Measurements from ENCODE around the gene OBP2A.
A peak's percentile ranks its signal among the peaks of the same experiment; 100 is the strongest.
"Not testable (repeated sequence)": the region's sequence is repeated elsewhere in the genome, so short reads cannot be mapped to it uniquely, and the experiment has no call there.

OBP2A gene

GRCh38 chr9:135545646-135546176 lies at the start of gene OBP2A:
TSS of gene OBP2A (plus strand) at chr9:135546126. CDS start at chr9:135546181, 55 bp downstream.
- DNase-seq (ENCODE audit: low read depth in 2 of 2) = not testable (repeated sequence)

DNA sequence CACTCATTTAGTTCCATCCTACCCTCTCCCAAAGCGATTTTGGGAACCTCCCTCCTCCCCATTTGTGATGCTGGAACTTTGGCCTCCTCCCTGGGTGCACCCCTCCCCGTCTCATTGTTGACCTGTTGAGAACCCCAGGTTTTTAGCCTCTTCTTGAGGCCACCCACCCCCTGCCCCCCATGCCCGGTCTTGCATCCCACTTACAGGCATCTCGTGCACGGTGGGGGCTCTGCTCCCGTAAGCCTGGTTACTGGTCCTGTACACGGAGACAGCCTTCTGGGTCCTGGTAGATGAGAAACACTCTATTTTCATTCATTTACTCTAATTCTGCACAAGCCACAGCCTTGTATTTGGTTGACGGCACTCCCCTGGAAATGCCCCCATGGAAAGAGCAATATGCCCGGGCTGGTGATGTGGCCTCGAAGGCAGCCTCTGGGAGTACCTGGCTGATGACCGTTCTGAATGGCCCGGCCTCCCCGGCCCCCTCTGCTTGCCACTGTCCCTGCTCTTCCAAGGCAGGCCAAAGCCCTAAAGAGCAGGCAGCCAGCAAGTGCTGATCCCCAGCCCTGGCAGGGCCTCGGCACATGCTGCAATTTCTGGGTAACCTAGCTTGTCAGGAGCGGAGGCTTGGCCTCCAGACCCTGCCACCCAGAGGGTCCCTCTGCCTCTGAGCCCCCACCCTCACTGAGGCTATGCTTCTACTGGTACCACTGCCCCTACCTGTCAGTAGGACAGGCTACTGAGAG lies 47.4 kb upstream of the OBP2A start:
- DNase-seq (ENCODE audit: low read depth in 2 of 2) = no peak

- peak; percentile 75 to 80 for DNase-seq (ENCODE audit: low read depth in 2 of 2)
These were observed 46.4 kb upstream of the OBP2A start for GRCh38 chr9:135499326-135500070.

DNA sequence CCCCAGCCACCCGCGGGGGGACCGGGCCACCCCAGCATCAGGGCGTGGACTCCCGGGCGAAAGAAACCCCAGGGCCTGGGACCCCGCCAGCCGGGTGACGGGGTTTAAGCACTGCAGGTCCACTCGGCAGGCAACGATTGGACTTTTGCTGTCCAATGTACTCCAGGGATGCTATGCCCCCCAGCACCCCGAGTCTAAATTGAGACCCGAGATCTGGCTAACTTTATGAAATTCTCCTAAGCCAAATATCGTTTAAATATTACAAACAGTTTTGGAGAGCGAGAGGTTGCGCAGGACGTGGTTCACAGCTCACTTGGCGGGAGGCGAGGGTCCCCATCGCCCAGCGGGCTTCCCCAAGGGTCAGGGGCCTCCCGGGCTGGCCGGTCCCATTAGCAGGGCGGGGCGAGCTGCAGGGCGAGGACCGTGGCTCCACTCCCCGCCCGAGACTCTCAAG lies 45.8 kb upstream of the OBP2A start:
- DNase-seq (ENCODE audit: low read depth in 2 of 2) = no peak

- peak; percentile 63 to 66 for DNase-seq (ENCODE audit: low read depth in 2 of 2)
These were observed 45.2 kb upstream of the OBP2A start, which contains the start of gene MRPS2 for GRCh38 chr9:135500525-135501260. TSS of gene MRPS2 (plus strand) at chr9:135500682. CDS start at chr9:135500711, 29 bp downstream.

GRCh38 chr9:135501261-135502167 lies 44.4 kb upstream of the OBP2A start:
- DNase-seq (ENCODE audit: low read depth in 2 of 2) = no peak

DNA sequence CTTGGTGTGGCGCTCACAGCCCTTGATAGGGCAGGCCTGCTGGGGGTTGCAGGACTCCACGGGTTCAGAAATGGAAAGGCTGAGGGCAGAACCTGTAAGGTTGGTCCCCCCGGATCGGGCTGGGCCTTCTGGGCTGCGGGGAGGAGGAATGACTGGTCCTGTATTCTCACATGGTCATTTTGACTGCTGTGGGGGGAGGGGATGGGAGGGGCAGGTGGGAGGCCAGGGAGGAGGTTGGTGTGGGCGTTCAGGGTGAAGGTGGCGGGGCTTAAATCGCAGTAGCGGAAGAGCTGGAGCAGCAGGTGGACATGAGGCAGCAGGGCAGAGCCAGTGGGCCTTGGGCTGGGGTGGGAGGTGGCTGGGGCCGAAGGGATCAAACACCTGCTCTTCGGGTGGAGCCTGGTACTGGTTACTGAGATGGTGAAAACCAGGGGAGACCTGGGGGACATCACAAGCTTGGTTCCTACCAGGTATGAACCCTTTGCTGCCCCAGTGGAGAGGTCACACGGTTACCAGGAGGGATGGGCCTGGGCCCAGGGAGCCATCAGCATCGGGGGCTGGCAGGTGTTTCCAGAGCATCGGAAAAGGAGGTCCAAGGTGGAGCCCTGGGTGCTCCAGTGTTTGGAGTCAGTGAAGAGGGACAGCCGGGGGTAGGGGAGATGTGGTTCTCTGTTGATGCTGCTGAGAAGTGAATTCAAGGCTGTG lies 43.6 kb upstream of the OBP2A start:
- no peak for DNase-seq (ENCODE audit: low read depth in 2 of 2)

GRCh38 chr9:135502873-135503321 lies 43.0 kb upstream of the OBP2A start:
- no peak for DNase-seq (ENCODE audit: low read depth in 2 of 2)

GRCh38 chr9:135503371-135504261 lies 42.3 kb upstream of the OBP2A start:
- DNase-seq (ENCODE audit: low read depth in 2 of 2) = no peak

GRCh38 chr9:135504262-135505243 lies 41.4 kb upstream of the OBP2A start:
- DNase-seq (ENCODE audit: low read depth in 2 of 2) = peak in 1 of 2 donors; percentile 40

DNA sequence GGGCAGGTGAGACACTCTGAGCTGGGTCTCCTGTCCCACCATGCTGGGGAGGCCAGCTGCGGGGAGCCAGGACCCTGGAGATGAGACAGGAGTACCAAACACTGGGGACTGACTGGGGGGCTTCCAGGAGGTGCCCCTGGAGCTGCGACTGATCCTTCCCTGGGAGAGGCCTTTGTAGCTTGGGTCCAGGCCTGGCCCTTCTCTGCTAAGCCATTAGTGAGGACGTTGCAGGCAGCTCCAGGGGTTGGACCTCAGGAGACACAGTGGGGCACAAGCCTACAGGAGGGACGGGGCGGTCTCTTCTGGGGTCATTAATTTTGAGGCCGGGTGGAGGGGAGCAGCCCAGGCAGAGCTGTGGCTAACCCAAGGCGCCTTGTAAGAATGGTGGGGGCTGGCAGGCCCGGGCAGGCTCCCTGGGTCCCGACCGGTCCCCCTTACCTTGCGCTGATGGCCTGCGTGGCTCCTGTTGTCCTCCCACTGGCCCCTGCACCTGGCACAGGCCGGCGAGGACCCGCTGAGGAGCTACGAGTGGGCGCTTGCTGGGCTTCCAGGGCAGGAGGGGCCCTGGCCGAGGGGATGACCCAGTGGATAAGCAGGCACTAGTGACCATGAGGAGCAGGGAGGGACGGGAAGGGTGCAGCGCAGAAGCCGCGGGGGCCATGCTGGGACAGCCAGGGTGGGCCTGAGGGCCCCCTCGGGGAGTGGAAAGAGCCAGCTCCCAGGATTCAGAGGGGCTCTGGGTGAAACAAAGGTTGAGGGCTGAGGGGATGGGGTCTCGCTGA lies 40.3 kb upstream of the OBP2A start:
- no peak for DNase-seq (ENCODE audit: low read depth in 2 of 2)

DNA sequence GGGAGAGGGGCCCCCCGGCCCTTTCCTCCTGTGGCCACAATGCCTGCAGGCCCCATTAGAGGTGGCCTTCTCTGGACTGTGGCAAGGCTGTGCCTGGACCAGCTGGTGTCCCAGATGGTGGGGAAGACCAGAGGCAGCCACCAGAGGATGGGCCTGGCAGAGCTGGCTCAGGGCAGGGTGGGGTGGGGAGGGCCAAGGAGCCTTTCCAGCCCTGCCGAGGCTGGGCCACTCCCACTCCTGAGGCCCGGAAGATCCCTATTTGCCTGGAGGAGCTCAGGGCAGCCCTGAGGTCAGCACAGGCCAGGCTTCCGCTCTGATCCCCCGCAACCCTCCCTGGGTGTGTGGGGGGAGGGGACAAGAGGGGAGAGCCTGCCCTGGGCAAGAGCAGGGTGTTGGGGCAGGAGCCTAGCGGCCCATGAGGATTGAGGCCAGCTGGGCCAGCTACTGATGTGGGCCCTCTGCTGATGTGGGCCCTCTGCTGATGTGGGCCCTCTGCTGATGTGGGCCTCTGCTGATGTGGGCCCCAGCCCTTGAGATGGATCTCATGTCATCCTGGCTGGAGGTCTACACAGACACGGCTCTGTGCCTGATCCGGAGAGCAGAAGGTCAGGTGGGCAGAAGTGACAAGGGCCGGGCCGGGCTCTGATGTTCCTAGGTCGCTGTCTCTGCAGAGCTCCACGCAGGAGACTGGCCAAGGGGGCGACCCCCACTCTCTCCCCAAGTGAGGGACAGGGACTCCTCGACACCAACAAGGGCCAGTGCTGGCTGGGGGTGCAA lies 39.4 kb upstream of the OBP2A start:
- no peak for DNase-seq (ENCODE audit: low read depth in 2 of 2)

DNA sequence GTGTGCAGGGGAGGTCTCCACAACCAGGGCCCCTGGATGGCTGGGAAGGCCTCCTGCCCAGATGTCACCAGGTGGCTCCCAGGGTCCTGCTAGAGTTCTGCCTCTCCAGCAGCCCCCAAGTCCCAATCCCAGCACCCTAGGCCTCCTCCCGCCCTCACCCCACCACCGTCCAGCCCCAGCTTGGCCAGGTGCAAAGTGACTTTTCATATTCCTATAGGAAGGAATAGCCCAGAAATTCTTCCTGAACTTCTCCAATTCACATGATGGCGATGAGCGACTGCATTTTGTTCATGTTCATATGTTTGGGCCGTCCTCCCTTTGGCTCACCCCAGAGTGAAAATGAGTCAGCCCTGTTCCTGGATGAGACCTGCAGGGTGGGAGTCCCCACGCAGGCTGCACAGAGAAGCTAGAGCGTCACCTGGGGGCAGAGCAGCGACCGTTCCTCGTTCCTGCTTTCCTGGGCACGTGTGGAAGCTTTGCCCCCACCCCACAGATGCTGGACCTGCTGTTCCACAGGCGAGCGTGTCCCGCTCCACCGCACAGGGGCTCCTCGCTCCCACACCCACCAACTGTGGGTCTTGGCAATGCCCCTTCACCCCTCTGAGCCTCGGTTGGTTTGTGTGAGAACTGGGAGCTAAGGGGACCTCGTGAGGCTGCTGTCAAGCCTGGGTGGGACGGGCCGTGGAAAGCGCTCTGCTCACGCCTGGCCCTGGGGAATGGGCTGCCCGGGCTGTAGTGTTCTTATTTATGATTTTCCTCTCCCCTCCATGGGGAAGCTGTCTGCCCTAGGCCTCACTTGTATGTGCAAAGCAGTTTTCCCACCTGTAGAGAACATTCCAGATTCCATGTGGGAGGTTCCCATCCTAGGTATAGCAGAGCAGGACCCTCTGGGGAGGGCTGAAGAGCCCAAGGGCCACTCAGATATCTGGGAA lies 38.6 kb upstream of the OBP2A start:
- DNase-seq (ENCODE audit: low read depth in 2 of 2) = no peak

DNA sequence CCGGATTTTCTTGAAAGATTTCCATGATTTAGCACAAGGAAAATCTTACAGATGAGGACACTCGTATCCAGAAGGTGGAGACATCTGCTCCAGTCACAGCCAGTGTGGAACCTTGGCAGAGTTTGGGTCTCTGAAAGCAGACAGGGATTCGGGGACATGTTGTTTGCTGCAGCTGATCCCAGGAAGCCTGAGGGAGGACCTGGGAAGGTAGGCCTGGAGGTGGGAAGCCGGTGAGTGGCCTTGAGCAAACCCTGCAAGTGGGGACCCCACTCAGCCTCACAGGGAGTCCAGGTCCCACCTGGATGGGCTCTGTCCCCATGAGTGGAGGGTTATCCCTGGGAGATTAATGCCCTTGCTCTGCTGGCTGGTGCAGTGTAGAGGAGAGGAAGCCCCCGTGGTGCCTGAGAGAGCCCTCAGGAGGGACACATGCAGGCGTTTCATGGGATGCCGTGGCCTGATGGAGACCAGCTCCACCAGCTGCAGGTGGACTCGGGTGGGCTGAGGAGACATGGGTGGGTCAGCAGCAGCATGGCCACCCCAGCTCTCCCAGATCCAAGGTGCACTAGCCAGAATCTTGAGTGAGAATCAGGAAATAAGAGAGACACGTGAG lies 37.6 kb upstream of the OBP2A start:
- DNase-seq (ENCODE audit: low read depth in 2 of 2) = no peak

DNA sequence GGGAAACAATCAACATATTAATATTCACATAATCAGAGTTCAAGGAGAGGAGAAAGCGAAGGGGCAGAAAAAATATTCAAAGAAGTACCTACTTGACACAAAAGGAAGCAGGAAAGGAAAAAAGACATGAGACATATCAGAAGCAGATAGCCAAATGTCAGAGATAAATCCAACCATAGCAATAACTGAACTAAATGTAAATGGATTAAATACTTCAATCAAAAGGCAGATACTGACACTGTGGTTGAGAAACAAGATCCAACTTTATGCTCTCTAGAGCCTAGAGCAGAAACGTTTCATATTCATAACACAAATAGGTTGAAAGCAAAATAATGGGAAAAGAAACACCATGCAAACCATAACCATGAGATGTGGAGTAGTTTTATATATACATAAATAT lies 36.5 kb upstream of the OBP2A start:
- DNase-seq (ENCODE audit: low read depth in 2 of 2) = no peak
